ENCODE measurements around the gene PNP.

- no peak for TF ChIP-seq EZH2 (IDR thresholded peaks at IDR 0.05; ENCODE audit: borderline replicate concordance, low read depth, low read length, poor library complexity, severe bottlenecking)
- TF ChIP-seq CTCF (conservative IDR thresholded peaks at IDR 0.05; ENCODE audit: low read depth, low read length) = no peak
Observed at GRCh38 chr14:20455355-20456300, 13.6 kb upstream of the PNP start.

Data from A673 (cell line).